OCI-M2 (cell line): ENCODE data around the gene SIL1.

ENCODE experiments used
- DNase-seq: peaks from one replicate; lab custom pipeline; 2025; ENCODE audit not compliant: unreplicated experiment; lab: John Stamatoyannopoulos, UW

SIL1 gene

DNA sequence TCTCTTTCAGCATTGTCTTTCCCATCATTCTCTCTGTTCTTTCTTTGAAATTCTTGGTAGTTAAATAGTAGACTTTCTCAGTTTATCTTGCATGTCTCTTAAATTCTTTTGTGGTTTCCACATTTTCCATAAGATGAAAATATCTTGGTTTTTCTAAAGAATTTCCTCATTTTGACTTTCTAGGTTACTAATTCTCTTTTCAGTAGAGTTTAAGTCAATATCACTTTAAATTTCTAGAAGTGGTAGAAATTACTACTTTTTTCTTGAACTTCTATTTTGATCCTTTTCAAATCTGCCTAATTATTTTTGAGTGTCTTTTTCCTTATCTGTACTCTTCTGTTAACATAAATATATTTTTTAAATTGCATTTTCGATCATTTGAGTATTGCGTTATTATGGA is 299.4 kb downstream of the SIL1 start:
- no peak for DNase-seq

DNA sequence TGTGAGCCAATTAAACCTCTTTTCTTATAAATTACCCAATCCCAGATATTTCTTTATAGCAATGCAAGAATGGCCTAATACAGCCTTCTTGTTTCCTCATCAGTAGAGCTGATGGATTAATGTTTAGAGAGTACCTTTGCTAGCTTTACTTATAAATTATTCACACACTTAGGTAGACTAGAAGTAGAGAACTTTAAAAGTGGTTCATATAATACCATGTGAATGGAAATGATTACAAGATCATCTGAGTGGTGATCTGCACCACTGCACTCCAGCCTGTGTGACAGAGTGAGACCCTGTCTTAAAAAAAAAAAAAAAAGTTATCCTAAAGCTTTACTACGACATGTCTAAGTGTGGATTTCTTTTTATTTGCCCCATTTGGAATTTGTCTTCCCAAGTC is 299.9 kb downstream of the SIL1 start:
- no peak for DNase-seq
